ENCODE results near the gene EIF2S1.

EIF2S1 gene

DNA sequence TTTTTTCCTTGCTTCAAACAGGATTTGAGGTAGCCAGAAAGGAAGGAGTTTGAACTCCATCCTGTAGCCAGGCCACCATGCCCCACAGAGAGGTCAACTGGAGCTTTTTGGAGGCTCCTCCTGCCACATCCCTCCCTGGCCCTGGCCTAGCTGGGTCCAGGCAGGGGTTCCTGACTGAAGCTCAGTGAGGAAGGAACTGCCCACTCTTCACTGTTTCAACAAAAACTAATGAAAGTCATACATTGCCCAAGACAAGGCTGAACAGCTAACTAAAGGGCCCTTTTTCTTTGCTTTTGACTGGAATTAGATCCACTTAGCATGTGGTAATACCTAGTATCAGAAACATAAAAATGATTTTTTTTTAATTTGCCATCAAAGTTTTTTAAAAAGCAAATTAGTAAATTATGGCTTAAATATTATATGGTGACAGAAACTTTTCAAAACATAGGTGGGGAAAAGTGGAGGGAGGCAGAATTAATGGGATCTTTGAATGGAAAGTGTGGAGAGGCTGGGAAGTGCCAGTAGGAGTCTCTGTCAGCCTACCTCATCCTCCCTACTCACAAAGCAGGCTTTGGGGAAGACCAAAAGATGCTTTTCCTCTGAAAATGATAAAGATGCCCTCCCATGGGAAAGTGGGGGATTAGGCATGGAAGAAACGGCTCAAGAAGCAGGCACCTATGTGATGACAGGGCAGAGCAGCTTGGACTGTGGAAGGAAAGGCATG lies 29.8 kb downstream of the EIF2S1 start:
- TF ChIP-seq, protein P1, sequence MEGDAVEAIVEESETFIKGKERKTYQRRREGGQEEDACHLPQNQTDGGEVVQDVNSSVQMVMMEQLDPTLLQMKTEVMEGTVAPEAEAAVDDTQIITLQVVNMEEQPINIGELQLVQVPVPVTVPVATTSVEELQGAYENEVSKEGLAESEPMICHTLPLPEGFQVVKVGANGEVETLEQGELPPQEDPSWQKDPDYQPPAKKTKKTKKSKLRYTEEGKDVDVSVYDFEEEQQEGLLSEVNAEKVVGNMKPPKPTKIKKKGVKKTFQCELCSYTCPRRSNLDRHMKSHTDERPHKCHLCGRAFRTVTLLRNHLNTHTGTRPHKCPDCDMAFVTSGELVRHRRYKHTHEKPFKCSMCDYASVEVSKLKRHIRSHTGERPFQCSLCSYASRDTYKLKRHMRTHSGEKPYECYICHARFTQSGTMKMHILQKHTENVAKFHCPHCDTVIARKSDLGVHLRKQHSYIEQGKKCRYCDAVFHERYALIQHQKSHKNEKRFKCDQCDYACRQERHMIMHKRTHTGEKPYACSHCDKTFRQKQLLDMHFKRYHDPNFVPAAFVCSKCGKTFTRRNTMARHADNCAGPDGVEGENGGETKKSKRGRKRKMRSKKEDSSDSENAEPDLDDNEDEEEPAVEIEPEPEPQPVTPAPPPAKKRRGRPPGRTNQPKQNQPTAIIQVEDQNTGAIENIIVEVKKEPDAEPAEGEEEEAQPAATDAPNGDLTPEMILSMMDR (IDR thresholded peaks at IDR 0.05; ENCODE audit: low read depth, low read length, missing control alignments), result no peak
- no peak overlapping the region for H3K4me3 ChIP-seq (ENCODE audit: low read depth, low read length)
- no peak for DNase-seq (ENCODE audit: low read depth)

DNA sequence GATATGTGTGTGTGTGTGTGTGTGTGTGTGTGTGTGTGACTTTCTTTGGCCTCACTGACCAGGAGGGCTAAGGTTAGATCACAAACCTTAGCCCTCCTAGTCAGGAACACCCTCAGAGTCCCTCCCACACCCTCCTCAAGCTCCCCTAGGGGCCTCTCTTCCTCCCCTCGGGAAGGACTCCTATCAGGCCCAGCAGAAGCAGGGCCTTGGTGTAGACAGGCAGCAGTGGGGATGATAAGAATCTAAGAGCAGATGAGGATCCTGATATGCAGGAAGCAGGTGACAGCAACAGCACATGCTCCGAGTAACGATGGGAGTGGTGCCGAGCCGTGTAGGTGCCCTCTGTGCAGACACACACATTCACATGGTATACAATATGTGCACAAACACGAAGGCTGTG lies 31.1 kb downstream of the EIF2S1 start:
- H3K4me3 ChIP-seq (ENCODE audit: low read depth, low read length), result no peak overlapping the region
- DNase-seq (ENCODE audit: low read depth), result no peak
- TF ChIP-seq, protein P1 (IDR thresholded peaks at IDR 0.05; ENCODE audit: low read depth, low read length, missing control alignments), result no peak

DNA sequence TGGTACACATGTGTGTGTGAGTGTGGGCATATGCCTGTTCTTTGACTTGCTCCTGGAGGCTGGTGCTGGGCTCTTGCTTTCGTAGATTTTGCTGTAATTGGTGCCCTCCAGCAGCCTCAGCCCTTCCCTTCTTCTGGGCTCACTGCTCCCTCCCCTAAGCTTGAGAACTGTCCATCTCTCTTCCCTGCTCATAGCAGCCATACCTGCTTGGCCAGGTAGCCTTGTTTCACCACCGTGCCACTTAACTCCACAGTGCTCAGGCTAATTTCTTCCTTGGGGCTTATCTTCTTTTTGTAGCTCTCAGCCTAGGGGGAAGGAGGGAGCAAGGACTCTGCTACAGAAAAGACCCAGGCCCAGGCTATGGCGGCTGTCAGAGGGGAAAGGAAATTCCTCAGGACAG lies 32.0 kb downstream of the EIF2S1 start:
- TF ChIP-seq, protein P1 (IDR thresholded peaks at IDR 0.05; ENCODE audit: low read depth, low read length, missing control alignments), result no peak
- no peak overlapping the region for H3K4me3 ChIP-seq (ENCODE audit: low read depth, low read length)
- DNase-seq (ENCODE audit: low read depth), result no peak

DNA sequence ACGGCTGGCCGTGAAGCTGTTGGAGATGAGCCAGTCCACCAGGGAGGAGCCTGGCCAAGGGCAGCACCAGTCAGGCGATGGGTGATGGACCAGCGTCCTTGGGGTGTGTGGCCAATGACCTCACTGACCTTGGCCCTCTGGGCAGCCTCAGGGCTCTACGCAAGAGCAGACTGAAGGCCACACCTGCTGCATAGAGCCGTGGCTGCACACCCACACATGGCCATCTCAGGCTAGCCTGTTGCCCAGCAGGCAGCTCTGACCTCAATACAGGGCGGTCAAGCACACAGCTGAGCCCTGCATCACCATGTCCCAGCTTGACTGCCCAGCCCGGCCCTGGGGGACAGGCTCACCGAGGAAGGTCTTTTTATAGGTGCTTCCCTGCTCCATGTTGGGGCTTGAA lies 32.7 kb downstream of the EIF2S1 start:
- no peak overlapping the region for H3K4me3 ChIP-seq (ENCODE audit: low read depth, low read length)
- no peak for DNase-seq (ENCODE audit: low read depth)
- TF ChIP-seq, protein P1 (IDR thresholded peaks at IDR 0.05; ENCODE audit: low read depth, low read length, missing control alignments), result no peak

DNA sequence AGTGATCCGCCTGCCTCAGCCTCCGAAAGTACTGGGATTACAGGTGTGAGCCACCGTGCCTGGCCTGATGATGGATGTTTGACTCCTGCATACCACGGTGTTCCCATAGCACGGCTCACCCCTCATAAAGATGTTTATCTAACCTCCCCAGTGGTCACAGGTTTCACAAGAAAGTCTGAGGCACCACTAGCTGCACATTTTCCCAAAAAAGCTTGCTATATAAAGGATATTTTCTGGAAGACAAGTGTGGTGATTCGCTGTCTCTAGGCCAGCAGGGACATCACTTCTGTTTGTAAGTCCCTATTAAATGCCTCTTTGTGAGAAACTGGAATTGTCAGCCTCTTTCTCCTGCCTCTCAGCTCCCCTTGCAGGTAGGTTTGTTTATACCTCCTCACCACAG lies 33.6 kb downstream of the EIF2S1 start:
- no peak for DNase-seq (ENCODE audit: low read depth)
- H3K4me3 ChIP-seq (ENCODE audit: low read depth, low read length), result no peak overlapping the region
- TF ChIP-seq, protein P1 (IDR thresholded peaks at IDR 0.05; ENCODE audit: low read depth, low read length, missing control alignments), result no peak

DNA sequence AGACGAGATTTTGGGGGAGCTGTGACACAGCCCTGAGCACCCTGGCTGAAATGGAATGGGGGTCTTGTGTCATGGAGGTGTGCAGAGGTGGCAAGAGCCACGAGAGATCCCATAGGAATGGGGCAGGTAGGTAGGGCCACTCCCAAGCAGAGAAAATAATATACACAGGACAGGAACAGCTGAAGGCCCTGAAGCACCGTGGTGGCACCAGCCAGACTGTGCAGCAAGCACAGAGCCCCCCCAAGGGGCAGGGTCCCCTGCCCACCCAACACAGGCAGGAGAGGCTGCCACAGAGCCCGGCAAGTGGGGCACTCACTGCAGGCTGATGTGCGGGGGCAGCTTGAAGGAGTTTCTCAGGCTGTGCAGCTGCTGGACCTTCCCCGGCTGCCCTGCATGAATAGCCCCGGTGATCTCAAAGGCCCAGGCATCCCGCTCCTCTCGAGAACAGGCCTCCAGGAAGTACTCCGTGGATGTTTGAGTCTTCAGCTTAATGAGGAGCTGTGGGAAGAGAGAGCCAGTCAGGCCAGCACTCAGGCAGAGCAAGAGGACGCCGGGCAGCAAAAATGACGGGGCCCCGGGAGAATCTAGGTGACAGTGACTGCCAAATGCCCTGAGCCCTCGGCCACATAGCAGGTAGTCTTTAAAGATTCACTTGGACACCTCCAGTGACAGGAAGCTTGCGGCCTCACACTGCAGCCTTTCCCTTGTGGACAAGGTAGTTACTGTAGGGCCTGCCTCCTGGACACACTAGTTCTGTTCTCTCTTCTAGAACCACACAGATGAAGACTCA lies 35.2 kb downstream of the EIF2S1 start:
- TF ChIP-seq, protein P1 (IDR thresholded peaks at IDR 0.05; ENCODE audit: low read depth, low read length, missing control alignments), result no peak
- no peak for DNase-seq (ENCODE audit: low read depth)

More for the DNA sequence above, 35.2 kb downstream of the EIF2S1 start:
- no peak overlapping the region for H3K4me3 ChIP-seq (ENCODE audit: low read depth, low read length)

Measured in GM12864 (cell line).